Measurements from ENCODE around the gene CASK. TPM values are rescaled to one million over a fixed set of nuclear protein-coding genes. Genes with fewer than 3 reads are reported as not detected.

Gene CASK
- total and polyA plus RNA-seq, 2 of the 13 experiments (the other 11 are each of a cell fraction or from before 2014, with no cell fraction given): 14.5 to 16.0 TPM

DNA sequence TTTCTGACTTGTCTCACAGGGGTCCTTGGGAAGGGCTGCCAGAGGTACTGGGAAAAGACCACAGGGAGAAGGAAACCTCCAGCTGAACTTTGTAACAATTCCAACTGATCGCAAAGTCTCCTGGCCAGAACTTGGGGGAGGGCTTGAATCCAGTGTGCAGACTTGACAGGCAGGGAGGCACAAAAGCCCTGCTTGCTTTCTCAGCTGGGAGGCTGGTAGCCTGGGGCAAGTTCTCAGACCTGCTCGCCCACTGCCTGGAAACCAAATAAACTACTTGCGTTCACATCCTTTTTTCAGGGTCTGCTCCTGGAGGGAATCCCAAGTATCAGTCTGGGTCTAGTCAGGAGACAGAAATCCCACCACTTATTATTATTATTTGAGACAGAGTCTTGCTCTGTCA, 48.0 kb upstream of the CASK start:
- FAIRE-seq (no peak), DNase-seq (ENCODE audit: low spot score) (no peak), ATAC-seq (no peak)
- ChIA-PET CTCF (ENCODE audit: low intra/inter-chr PET ratio, low total read pairs) (no interaction called here), POLR2A (no interaction called here)
- Histone ChIP-seq H3K36me3 (replicated peaks in 1 of 2; ENCODE audit: control insufficient read depth in 1 of 2, insufficient read depth in 2 of 2, low read length in 2 of 2) (no peaks in the 10 kb centered on the region), H3K79me2 (ENCODE audit: insufficient read depth, low read length) (no peaks in the 10 kb centered on the region), H3K4me3 (replicated peaks in 1 of 3; ENCODE audit: insufficient read depth in 1 of 3, low read depth in 2 of 3, low read length in 3 of 3) (no peak overlapping the region), H3K9ac (ENCODE audit: insufficient read depth, low read depth, low read length) (no peak overlapping the region), H3K27ac (ENCODE audit: extremely low read length, insufficient read depth, low read length) (no peak overlapping the region), H3K9me3 (ENCODE audit: low read length) (no peaks in the 10 kb centered on the region), H3K4me1 (ENCODE audit: insufficient read depth, low read length) (no peaks in the 10 kb centered on the region), H3K4me2 (ENCODE audit: low read depth, low read length) (no peak overlapping the region), H4K20me1 (ENCODE audit: insufficient read depth, low read length) (no peaks in the 10 kb centered on the region), H2AFZ (ENCODE audit: low read length) (no peak overlapping the region), H3K27me3 (ENCODE audit: control insufficient read depth in 1 of 2, insufficient read depth in 2 of 2, low read length in 2 of 2) (no peaks in the 10 kb centered on the region)
- intact Hi-C loops (cut with micrococcal nuclease; ENCODE audit: unreplicated experiment): no loop called here
- in situ Hi-C loops (cut with HindIII; ENCODE audit: extremely low pct_ligation_motif_present, low pct_unique_long_range_greater_than_20kb): no loop called here
- 71% methylated on average over 1 of the region's 3 CpGs for WGBS (ENCODE audit: low lambda C conversion rate)
- no TSS peak for BruUV-seq (replicated peaks)
- TF ChIP-seq, protein P1, sequence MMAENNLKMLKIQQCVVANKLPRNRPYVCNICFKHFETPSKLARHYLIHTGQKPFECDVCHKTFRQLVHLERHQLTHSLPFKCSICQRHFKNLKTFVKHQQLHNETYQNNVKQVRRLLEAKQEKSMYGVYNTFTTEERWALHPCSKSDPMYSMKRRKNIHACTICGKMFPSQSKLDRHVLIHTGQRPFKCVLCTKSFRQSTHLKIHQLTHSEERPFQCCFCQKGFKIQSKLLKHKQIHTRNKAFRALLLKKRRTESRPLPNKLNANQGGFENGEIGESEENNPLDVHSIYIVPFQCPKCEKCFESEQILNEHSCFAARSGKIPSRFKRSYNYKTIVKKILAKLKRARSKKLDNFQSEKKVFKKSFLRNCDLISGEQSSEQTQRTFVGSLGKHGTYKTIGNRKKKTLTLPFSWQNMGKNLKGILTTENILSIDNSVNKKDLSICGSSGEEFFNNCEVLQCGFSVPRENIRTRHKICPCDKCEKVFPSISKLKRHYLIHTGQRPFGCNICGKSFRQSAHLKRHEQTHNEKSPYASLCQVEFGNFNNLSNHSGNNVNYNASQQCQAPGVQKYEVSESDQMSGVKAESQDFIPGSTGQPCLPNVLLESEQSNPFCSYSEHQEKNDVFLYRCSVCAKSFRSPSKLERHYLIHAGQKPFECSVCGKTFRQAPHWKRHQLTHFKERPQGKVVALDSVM (CRISPR knock-in tag; IDR thresholded peaks at IDR 0.05): no peak
- TF ChIP-seq RAD21 (CRISPR knock-in tag; IDR thresholded peaks at IDR 0.05): no peak
- TF ChIP-seq ZNF850 (CRISPR knock-in tag; conservative IDR thresholded peaks at IDR 0.05): no peak
- TF ChIP-seq KLF13 (CRISPR knock-in tag; IDR thresholded peaks at IDR 0.05): no peak
- TF ChIP-seq ELF1 (CRISPR knock-in tag; IDR thresholded peaks at IDR 0.05): no peak
- TF ChIP-seq TOPORS (CRISPR knock-in tag; IDR thresholded peaks at IDR 0.05): no peak
- no peak for TF ChIP-seq CBFB (CRISPR knock-in tag; IDR thresholded peaks at IDR 0.05)
- no peak for TF ChIP-seq FOSL1 (CRISPR knock-in tag; IDR thresholded peaks at IDR 0.05; ENCODE audit: borderline replicate concordance)
- TF ChIP-seq ZNF121 (CRISPR knock-in tag; IDR thresholded peaks at IDR 0.05): no peak
- no peak for TF ChIP-seq ZNF292 (CRISPR knock-in tag; IDR thresholded peaks at IDR 0.05; ENCODE audit: borderline replicate concordance, low read depth)
- TF ChIP-seq, protein P2, sequence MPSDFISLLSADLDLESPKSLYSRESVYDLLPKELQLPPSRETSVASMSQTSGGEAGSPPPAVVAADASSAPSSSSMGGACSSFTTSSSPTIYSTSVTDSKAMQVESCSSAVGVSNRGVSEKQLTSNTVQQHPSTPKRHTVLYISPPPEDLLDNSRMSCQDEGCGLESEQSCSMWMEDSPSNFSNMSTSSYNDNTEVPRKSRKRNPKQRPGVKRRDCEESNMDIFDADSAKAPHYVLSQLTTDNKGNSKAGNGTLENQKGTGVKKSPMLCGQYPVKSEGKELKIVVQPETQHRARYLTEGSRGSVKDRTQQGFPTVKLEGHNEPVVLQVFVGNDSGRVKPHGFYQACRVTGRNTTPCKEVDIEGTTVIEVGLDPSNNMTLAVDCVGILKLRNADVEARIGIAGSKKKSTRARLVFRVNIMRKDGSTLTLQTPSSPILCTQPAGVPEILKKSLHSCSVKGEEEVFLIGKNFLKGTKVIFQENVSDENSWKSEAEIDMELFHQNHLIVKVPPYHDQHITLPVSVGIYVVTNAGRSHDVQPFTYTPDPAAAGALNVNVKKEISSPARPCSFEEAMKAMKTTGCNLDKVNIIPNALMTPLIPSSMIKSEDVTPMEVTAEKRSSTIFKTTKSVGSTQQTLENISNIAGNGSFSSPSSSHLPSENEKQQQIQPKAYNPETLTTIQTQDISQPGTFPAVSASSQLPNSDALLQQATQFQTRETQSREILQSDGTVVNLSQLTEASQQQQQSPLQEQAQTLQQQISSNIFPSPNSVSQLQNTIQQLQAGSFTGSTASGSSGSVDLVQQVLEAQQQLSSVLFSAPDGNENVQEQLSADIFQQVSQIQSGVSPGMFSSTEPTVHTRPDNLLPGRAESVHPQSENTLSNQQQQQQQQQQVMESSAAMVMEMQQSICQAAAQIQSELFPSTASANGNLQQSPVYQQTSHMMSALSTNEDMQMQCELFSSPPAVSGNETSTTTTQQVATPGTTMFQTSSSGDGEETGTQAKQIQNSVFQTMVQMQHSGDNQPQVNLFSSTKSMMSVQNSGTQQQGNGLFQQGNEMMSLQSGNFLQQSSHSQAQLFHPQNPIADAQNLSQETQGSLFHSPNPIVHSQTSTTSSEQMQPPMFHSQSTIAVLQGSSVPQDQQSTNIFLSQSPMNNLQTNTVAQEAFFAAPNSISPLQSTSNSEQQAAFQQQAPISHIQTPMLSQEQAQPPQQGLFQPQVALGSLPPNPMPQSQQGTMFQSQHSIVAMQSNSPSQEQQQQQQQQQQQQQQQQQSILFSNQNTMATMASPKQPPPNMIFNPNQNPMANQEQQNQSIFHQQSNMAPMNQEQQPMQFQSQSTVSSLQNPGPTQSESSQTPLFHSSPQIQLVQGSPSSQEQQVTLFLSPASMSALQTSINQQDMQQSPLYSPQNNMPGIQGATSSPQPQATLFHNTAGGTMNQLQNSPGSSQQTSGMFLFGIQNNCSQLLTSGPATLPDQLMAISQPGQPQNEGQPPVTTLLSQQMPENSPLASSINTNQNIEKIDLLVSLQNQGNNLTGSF (CRISPR knock-in tag; IDR thresholded peaks at IDR 0.05): no peak
- no peak for TF ChIP-seq ZMYM3 (CRISPR knock-in tag; IDR thresholded peaks at IDR 0.05)
- TF ChIP-seq, protein P3, sequence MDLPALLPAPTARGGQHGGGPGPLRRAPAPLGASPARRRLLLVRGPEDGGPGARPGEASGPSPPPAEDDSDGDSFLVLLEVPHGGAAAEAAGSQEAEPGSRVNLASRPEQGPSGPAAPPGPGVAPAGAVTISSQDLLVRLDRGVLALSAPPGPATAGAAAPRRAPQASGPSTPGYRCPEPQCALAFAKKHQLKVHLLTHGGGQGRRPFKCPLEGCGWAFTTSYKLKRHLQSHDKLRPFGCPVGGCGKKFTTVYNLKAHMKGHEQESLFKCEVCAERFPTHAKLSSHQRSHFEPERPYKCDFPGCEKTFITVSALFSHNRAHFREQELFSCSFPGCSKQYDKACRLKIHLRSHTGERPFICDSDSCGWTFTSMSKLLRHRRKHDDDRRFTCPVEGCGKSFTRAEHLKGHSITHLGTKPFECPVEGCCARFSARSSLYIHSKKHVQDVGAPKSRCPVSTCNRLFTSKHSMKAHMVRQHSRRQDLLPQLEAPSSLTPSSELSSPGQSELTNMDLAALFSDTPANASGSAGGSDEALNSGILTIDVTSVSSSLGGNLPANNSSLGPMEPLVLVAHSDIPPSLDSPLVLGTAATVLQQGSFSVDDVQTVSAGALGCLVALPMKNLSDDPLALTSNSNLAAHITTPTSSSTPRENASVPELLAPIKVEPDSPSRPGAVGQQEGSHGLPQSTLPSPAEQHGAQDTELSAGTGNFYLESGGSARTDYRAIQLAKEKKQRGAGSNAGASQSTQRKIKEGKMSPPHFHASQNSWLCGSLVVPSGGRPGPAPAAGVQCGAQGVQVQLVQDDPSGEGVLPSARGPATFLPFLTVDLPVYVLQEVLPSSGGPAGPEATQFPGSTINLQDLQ (CRISPR knock-in tag; IDR thresholded peaks at IDR 0.05): no peak
- no peak for TF ChIP-seq REPIN1 (CRISPR knock-in tag; IDR thresholded peaks at IDR 0.05; ENCODE audit: borderline replicate concordance, low read depth)
- TF ChIP-seq HNRNPL (IDR thresholded peaks at IDR 0.05; ENCODE audit: low read depth, low read length): no peak

Measured in HepG2 (cell line).